NCI-H146 treated with DMSO at 0.1 percent for 48 hours (cell line): Measurements from ENCODE around the gene ARSA.

Source experiments
- DNase-seq: peaks from one replicate; lab custom pipeline; 2025; ENCODE audit not compliant: unreplicated experiment; lab: John Stamatoyannopoulos, UW

ARSA gene

DNA sequence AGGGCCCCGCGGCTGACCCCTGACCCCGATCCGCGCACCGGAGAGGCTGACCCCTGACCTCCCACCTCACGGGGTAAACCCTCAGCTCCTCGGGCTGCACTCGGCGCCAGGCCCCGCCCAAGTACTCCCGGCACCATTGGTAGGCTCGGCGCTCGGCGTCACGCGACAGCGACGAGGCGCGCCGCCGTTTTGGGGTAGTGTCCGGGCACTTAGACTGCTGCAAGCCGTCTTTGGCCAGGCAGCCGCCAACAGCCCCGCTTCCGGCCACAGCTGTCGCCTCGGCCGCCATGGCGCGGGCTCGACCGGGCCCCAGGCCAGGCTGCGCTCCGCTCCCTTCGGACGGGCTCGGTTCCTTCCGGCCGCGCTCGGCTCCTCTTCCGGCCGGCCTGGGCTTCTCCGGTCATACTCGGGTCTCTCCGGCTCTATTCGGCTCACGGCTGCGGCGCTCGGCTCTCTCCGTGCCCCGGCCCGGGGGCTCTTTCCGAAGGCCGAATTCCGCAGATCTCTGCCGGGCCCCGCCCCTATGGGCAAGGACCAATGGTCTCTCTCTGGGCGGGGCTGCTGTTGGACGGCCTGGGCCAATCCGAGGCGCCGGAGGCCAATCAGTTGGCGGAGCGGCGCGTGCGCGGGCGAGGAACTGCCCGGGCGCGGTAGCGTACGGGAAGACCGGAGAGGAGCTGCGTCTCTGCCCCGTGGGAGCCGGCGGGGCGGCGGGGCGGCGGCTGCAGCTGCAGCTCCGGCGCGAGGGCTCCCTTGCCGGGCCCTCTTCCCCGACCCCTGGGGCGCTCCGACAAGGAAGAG, 45.3 kb downstream of the ARSA start, which contains the start of gene CHKB:
CHKB (minus strand) TSS at position 357 of the 801 bp plus-strand sequence; CDS start at position 289, 68 bp downstream.
- peak; percentile 93 for DNase-seq

DNA sequence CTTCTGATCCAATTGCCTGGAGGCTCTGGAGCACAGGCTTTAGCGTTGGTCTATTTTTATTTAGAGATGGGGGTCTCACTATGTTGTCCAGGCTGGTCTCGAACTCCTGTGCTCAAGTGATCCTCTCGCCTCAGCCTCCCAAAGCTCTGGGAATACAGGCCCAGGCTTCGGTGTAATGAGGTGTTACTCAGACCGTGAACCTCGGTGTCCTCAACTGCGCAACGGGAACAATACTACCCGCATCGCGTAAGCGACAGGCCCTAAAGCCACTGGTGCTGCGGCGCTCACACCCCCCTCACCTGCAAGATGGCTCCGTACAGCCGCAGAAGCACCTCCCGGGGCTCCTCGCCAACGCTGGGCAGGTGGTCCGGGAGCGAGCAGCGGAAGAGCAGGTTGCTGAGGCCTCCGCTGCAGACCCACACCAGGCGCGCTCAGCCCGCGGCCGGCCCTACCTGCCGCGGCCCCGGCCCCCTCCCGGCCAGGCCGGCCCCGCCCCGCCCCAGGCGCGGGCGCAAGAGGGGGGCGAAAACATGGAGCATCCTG, 45.9 kb downstream of the ARSA start:
- DNase-seq: no peak

DNA sequence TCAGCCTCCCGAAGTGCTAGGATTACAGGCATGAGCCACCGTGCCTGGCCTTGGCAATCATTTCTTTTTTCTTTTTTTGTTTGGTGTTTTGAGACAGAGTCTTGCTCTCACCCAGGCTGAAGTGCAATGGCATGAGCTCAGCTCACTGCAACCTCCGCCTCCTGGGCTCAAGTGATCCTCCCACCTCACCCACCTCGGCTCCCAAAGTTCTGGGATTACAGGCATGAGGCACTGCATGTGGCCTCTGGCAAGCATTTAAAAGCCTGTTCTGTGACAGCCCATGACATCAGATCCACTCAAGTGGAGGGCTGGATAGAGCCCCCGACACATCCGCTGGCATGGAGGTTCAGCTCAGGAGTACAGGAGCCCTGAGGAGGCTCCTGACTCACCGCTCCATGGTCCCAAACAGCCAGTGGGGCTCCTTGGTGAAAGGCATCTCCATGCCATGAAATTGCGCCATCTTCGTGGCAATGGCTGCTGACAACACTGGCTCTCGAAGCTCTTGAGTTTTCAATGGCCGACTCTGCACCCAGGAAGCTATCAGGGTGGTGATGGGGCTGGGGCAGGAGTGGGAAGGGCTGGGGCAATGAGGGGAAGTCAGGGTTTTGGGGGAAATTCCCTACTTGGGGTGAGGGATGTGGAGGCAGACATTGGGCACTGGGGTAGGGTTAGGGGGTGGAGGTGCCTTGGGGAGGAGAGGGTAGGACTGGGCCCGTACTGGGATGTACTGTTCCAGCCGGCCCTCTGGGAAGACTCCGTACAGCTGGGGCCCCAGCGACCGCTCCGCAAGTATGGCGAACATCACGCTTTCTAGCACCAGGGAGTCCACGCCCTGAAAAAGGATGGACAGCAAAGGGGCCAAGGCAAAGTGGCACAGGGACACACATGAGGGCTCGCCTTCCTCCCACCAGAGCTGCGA, 46.7 kb downstream of the ARSA start:
- DNase-seq: no peak

DNA sequence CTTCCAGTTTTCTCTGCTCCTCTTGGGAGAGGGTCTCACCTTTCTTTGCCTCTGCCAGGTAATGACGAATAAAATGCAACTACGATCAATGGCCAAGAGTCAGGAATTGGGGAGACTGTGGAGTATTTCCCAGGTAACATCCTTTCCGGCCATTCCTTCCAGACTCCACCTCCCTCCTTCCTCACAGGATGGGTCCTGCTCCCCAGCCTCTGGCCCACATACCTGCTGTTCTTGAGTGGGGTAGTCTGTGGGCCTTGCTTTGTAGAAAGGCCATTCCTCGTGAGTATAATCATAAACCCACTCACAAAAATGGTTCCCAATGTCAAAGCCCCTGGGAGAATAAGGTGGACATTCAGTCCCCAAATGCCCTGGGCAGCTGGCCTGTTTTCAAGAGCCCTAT, 48.2 kb downstream of the ARSA start:
- DNase-seq: no peak

DNA sequence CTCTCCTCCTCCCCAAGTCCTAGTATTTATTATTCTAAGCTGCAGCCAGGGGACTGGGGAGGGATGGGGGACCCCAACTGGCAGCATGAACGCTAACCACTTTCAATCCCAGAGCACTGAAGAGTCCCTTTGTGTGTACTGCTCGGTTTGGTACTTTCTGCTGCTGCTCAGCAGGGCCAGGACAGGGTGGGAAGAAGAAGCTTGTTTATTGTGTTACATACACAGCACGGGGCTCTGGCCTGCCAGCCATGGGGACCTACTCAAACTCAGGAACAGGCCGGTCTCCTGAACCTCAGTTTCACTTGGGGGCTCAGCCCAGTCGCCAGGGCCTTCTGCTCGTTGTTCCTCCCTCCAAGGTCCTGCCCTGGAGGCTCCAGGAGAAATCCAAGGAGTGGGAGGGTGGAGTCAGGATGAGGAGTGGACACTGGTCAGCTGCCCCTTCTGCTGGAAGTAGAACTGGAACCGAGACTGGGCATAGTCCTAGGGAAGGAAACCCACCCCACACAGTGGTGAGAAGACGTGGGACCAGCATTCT, 49.1 kb downstream of the ARSA start:
- no peak for DNase-seq

DNA sequence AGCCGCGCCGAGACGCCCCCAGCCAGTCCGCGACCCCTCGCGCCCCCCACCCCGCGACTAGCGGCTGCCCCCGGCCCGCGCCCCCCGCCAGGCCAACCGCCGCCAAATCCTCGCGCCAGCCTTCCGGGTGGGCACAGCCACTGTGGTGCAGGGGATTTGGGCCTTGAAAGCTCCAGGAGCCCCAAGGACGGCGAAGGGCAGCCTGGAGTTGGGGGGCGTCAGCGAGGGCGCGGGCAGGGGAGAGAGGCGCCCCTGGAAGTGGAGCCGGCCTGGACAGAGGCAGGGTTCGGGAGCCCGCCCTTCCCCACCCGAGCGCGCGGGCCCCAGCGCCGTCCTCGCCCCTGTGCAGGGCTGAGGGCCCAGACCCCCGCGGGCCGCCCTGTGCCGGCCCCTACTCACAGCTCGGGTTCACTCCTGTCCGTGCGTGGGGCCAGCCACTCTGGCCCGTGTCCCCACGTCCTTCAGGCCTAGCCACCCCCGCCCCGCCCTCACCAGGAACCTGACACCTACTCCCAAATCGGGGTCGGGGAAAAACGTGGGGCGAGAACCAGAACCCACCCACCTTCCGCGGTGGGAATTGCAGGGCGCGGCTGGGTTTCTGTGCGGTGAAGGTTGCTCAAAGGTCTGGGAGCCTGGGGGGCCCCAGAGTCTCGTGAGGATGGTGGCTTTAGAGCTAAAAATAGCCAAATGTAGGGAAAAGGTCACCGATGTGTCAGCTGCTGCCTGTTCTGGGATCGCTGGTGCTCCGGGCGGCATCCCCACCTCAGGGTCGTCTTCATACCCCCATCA, 49.8 kb downstream of the ARSA start, which contains the start of gene CPT1B:
CPT1B (minus strand) TSS at position 441 of the 789 bp plus-strand sequence. CDS start 512 bp downstream, outside the sequence.
- DNase-seq: no peak

DNA sequence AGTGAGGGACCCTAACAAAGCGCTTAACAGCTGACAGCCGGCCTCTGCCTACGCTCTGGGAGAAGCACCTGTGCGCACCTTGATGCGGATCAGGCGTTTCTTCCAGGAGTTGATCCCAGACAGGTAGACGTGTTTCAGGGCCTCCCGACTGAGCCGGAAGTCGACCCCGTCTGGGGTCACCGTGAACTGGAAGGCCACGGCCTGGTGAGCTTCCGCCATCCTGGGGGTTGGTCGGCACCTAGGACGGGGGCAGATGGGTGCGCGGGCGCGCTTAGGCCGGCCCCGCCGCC, 50.3 kb downstream of the ARSA start:
- no peak for DNase-seq

DNA sequence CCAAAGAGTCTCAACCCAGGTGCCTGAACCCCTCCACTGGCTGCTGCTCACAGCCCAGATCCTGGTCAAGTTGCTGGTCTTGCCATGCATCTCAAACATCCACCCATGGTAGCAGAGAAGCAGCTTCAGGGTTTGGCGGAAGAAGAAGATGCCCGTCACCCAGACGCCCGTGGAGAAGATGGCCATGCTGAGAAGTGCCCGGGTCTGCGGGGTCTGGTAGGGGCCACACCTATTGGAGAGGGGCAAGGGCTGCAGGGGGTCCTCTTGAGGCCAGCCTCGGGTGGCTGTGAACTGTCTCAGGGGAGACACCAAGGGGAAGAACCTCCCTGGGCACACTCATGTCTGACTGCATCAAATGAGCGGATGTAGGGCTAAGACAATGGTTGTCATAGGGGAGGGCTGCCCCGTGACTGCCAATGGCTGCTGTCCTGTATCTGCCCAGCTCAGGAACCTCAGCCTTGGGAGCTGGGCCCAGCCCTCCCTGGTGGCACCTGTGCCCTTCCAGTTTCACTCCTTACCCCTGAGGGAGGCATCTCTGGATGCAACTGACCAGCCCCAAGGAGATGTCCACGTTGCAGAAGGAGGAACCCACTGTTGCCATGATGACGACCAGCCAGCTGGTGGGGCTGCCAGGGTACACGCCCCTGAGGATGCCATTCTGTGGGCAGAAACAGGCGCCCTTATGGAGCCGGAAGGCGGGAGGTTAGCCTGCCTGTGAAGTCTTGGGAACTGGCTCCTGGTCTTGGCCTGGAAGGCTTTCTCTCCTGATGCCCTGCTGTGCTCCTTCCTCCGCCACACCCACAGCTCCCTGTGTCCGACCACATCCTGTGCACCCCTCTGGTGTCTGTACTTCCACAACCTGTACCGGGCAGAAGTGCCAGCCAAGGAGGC, 50.9 kb downstream of the ARSA start:
- DNase-seq: no peak

DNA sequence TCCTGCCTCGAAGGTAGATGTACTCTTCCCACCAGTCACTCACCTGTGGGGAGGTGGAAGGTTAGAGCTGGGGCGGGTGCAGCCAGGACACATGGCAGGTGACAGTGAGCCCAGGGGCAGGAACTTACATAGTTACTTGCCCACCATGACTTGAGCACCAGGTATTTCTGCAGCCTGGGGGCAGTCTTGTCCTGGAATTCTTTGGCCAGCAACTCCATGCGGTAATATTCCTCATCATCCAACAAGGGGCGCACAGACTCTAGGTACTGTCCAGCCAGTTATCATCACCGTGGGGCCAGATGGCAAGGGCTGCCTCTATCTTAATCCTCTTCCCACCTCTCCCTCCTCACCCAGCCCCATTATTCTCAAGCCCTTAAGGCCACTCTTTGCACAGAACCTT, 51.9 kb downstream of the ARSA start:
- DNase-seq: no peak

DNA sequence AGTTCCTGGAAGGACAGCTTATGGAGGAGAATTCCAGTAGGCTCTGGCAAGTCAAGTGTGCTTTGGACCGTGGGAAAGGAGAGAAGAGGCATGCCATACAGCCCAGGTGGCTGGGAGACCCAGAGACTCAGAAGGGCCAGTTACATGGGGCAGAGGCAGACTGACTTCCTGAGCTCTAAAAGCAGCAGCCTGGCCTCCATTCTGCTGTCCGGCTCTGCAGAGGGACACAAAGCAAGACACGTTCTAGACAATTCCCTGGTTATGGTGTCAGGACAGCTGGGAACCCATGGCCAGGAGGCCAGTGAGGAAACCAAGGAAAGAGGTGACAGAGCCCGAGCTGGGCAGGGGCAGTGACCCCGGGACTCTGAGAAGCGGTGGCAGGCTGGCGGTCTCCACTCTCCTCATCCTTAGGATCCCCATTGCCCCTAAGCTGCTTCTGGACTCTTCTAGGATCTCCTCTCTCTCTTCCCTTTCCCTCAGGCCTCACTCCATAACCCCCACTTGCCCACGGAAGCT, 52.5 kb downstream of the ARSA start:
- DNase-seq: no peak
